ENCODE results near the gene NRXN3. TPM values are rescaled to one million over a fixed set of nuclear protein-coding genes. Genes with fewer than 3 reads are reported as not detected.

Gene NRXN3
- polyA plus RNA-seq, 1 of the 3 experiments (the other 2 are of a cell fraction), result 1.6 TPM

- TF ChIP-seq, protein P1, sequence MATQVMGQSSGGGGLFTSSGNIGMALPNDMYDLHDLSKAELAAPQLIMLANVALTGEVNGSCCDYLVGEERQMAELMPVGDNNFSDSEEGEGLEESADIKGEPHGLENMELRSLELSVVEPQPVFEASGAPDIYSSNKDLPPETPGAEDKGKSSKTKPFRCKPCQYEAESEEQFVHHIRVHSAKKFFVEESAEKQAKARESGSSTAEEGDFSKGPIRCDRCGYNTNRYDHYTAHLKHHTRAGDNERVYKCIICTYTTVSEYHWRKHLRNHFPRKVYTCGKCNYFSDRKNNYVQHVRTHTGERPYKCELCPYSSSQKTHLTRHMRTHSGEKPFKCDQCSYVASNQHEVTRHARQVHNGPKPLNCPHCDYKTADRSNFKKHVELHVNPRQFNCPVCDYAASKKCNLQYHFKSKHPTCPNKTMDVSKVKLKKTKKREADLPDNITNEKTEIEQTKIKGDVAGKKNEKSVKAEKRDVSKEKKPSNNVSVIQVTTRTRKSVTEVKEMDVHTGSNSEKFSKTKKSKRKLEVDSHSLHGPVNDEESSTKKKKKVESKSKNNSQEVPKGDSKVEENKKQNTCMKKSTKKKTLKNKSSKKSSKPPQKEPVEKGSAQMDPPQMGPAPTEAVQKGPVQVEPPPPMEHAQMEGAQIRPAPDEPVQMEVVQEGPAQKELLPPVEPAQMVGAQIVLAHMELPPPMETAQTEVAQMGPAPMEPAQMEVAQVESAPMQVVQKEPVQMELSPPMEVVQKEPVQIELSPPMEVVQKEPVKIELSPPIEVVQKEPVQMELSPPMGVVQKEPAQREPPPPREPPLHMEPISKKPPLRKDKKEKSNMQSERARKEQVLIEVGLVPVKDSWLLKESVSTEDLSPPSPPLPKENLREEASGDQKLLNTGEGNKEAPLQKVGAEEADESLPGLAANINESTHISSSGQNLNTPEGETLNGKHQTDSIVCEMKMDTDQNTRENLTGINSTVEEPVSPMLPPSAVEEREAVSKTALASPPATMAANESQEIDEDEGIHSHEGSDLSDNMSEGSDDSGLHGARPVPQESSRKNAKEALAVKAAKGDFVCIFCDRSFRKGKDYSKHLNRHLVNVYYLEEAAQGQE (IDR thresholded peaks at IDR 0.05; ENCODE audit: low read depth, low read length), result no peak
- TF ChIP-seq RAD21 (IDR thresholded peaks at IDR 0.05; ENCODE audit: low read length) (no peak), TCF12 (IDR thresholded peaks at IDR 0.05) (no peak), NRF1 (IDR thresholded peaks at IDR 0.05; ENCODE audit: low read depth, low read length) (no peak), USF1 (IDR thresholded peaks at IDR 0.05; ENCODE audit: borderline replicate concordance, low read depth) (no peak), PBX3 (IDR thresholded peaks at IDR 0.05) (no peak), RXRA (IDR thresholded peaks at IDR 0.05; ENCODE audit: borderline replicate concordance, low read depth) (no peak), TEAD4 (IDR thresholded peaks at IDR 0.05; ENCODE audit: borderline replicate concordance, insufficient read depth) (no peak), SMC3 (IDR thresholded peaks at IDR 0.05; ENCODE audit: low read depth, low read length) (no peak), EZH2phosphoT487 (IDR thresholded peaks at IDR 0.05; ENCODE audit: borderline replicate concordance, low read depth) (no peak), GABPA (IDR thresholded peaks at IDR 0.05; ENCODE audit: low read depth) (no peak), FOXJ3 (CRISPR knock-in tag; IDR thresholded peaks at IDR 0.05) (no peak)
- TF ChIP-seq, protein P2, sequence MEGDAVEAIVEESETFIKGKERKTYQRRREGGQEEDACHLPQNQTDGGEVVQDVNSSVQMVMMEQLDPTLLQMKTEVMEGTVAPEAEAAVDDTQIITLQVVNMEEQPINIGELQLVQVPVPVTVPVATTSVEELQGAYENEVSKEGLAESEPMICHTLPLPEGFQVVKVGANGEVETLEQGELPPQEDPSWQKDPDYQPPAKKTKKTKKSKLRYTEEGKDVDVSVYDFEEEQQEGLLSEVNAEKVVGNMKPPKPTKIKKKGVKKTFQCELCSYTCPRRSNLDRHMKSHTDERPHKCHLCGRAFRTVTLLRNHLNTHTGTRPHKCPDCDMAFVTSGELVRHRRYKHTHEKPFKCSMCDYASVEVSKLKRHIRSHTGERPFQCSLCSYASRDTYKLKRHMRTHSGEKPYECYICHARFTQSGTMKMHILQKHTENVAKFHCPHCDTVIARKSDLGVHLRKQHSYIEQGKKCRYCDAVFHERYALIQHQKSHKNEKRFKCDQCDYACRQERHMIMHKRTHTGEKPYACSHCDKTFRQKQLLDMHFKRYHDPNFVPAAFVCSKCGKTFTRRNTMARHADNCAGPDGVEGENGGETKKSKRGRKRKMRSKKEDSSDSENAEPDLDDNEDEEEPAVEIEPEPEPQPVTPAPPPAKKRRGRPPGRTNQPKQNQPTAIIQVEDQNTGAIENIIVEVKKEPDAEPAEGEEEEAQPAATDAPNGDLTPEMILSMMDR (IDR thresholded peaks at IDR 0.05), result no peak
Measured at GRCh38 chr14:78307671-78308070, 137.5 kb downstream of the NRXN3 start (continued).

- Histone ChIP-seq H3F3A (replicated peaks; ENCODE audit: insufficient read depth) (no peaks in the 10 kb centered on the region), H3K27me3 (ENCODE audit: insufficient read depth) (no peaks in the 10 kb centered on the region), H3K4me1 (ENCODE audit: control insufficient read depth in 1 of 2, insufficient read depth in 2 of 2, low read depth in 1 of 2, low read length in 1 of 2) (no peaks in the 10 kb centered on the region; a peak in 1 of 4 replicates), H3K27ac (ENCODE audit: low read depth in 2 of 2, low read length in 1 of 2) (no peak overlapping the region), H3K9me2 (no peaks in the 10 kb centered on the region), H3K4me2 (no peak overlapping the region), H3K36me3 (replicated peaks in 1 of 2; ENCODE audit: control insufficient read depth in 1 of 2, insufficient read depth in 2 of 2, low read length in 1 of 2) (no peaks in the 10 kb centered on the region), H3K4me3 (ENCODE audit: low read depth in 2 of 2, low read length in 1 of 2) (no peak overlapping the region), H3K9ac (no peak overlapping the region), H3K79me2 (ENCODE audit: insufficient read depth) (no peaks in the 10 kb centered on the region), H4K20me1 (ENCODE audit: insufficient read depth) (no peaks in the 10 kb centered on the region), H3K9me3 (0 out of 2 replicates have a peak, but pooled peaks cover 3% of the 10 kb centered on the region), H2AFZ (ENCODE audit: low read depth) (no peak overlapping the region)
- CTCF ChIA-PET, result interaction anchor here (1.0 to 1.6 kb wide), 2 partner anchors 15 to 139 kb away, joined by 3 to 4 read pairs; no protein-coding TSS in a partner anchor
- POLR2A ChIA-PET, result no interaction called here
- TF ChIP-seq NFIC (IDR thresholded peaks at IDR 0.05; ENCODE audit: borderline replicate concordance) (no peak), ZBTB33 (IDR thresholded peaks at IDR 0.05; ENCODE audit: borderline replicate concordance, low read depth) (no peak), GABPA (IDR thresholded peaks at IDR 0.05; ENCODE audit: low read depth) (no peak)
- DNase-seq, result no peak
- WGBS (ENCODE audit: low lambda C conversion rate), result 23% methylated on average over 2 of the region's 2 CpGs
Measured at GRCh38 chr14:78308079-78308478, 137.9 kb downstream of the NRXN3 start.

All from SK-N-SH (cell line).